ENCODE results near the gene SPECC1.

DNA sequence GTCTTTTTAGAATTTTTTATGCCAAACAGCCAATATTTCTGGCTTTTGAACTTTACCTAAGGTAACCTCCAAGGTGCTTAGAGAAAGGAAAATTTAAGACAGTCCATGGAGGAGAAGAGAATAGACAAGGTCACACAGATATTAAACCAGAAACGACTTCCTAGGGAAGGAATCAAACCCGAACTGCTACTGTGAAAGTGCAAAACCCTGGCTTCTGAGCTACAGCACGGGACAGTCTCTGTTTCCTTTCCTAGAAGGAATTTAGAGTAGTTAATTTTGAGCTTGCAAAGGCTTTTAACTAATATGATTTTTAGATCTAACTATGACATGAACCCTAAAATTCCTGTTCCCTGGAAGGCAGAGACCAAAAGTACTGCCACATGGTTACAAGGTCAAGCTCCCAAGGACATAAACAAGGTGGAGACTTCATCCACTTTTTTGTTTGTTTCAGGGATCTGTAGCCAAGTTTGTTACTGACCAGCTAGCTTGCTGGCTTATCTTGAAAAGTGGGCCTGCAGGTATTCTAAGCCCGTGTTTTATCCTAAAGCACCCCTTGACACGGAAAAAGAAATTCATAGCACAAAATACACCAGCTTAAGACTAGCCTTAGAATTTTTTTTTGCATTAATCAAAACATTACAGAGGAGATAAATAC lies 188.2 kb downstream of the SPECC1 start:
- TF ChIP-seq, protein P1, sequence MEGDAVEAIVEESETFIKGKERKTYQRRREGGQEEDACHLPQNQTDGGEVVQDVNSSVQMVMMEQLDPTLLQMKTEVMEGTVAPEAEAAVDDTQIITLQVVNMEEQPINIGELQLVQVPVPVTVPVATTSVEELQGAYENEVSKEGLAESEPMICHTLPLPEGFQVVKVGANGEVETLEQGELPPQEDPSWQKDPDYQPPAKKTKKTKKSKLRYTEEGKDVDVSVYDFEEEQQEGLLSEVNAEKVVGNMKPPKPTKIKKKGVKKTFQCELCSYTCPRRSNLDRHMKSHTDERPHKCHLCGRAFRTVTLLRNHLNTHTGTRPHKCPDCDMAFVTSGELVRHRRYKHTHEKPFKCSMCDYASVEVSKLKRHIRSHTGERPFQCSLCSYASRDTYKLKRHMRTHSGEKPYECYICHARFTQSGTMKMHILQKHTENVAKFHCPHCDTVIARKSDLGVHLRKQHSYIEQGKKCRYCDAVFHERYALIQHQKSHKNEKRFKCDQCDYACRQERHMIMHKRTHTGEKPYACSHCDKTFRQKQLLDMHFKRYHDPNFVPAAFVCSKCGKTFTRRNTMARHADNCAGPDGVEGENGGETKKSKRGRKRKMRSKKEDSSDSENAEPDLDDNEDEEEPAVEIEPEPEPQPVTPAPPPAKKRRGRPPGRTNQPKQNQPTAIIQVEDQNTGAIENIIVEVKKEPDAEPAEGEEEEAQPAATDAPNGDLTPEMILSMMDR (IDR thresholded peaks at IDR 0.05; ENCODE audit: insufficient read depth, low read length): no peak
- TF ChIP-seq POLR2AphosphoS5 (IDR thresholded peaks at IDR 0.05; ENCODE audit: low read depth): no peak
- TF ChIP-seq SPI1 (IDR thresholded peaks at IDR 0.05; ENCODE audit: borderline replicate concordance, low read depth): no peak
- TF ChIP-seq, protein P2, sequence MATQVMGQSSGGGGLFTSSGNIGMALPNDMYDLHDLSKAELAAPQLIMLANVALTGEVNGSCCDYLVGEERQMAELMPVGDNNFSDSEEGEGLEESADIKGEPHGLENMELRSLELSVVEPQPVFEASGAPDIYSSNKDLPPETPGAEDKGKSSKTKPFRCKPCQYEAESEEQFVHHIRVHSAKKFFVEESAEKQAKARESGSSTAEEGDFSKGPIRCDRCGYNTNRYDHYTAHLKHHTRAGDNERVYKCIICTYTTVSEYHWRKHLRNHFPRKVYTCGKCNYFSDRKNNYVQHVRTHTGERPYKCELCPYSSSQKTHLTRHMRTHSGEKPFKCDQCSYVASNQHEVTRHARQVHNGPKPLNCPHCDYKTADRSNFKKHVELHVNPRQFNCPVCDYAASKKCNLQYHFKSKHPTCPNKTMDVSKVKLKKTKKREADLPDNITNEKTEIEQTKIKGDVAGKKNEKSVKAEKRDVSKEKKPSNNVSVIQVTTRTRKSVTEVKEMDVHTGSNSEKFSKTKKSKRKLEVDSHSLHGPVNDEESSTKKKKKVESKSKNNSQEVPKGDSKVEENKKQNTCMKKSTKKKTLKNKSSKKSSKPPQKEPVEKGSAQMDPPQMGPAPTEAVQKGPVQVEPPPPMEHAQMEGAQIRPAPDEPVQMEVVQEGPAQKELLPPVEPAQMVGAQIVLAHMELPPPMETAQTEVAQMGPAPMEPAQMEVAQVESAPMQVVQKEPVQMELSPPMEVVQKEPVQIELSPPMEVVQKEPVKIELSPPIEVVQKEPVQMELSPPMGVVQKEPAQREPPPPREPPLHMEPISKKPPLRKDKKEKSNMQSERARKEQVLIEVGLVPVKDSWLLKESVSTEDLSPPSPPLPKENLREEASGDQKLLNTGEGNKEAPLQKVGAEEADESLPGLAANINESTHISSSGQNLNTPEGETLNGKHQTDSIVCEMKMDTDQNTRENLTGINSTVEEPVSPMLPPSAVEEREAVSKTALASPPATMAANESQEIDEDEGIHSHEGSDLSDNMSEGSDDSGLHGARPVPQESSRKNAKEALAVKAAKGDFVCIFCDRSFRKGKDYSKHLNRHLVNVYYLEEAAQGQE (IDR thresholded peaks at IDR 0.05; ENCODE audit: insufficient replicate concordance, low read depth): no peak
- no peak for TF ChIP-seq GABPA (IDR thresholded peaks at IDR 0.05; ENCODE audit: low read depth)

Measured in HL-60 (cell line).